Neural progenitor cell (in vitro differentiated cells): ENCODE measurements around the gene MDM4.

ENCODE experiments used
- CTCF ChIP-seq: fragments of 200-600 bp; sonication (generic); IDR thresholded peaks from 2 replicates; pipeline ENCODE4 v1.5.1; 2017; ENCODE audit warnings: antibody characterized with exemption, mild to moderate bottlenecking
- EZH2phosphoT487 ChIP-seq: fragments of 200-600 bp; sonication (generic); IDR thresholded peaks from 2 replicates; pipeline ENCODE4 v1.6.1; 2017; ENCODE audit warnings: antibody characterized with exemption

DNA sequence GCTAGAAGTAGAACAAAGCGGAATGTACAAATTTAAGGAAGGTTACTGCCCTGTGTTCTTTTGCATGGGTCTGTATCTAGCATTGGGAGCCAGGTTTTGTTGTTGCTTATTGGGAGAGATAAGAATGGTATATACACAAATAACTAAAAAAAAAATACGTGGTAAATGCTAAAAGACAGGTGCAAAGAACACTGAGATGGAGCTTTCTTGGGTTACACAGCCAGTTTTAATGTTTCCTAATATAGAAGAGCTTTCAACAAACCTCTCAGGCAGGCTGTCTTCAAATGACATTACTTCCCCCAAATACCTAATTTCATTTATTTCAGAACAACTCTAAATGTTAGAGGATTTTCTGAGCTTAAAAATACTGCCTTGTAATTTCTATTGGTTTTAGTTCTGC lies 1.4 kb upstream of the MDM4 start:
- no peak for TF ChIP-seq CTCF
- no peak for TF ChIP-seq EZH2phosphoT487
